H1 (cell line): ENCODE results near the gene C1orf174. TPM values are rescaled to one million over a fixed set of nuclear protein-coding genes. Genes with fewer than 3 reads are reported as not detected.

Experiments
- CTCF ChIA-PET: fragments of 300-600 bp; sonication (Branson Sonifier 250); formaldehyde crosslinking; loops from one replicate; lab custom pipeline; 2021; ENCODE audit not compliant: partially characterized antibody; lab: Charles Lee
- POLR2A ChIA-PET: fragments of 300-600 bp; sonication (Branson Sonifier 250); formaldehyde crosslinking; loops from one replicate; lab custom pipeline; 2021; ENCODE audit warnings: inconsistent platforms; ENCODE audit not compliant: partially characterized antibody; lab: Charles Lee
- DNase-seq, 2 experiments: peaks; one replicate each; pipeline versions ENCODE4 v3.0.0 to v3.0.0-alpha.2; 2010 to 2022; ENCODE audit warnings: low spot score in 2 of 2, low read depth in 1 of 2, mixed read lengths in 1 of 2
- FAIRE-seq: peaks from 2 replicates; lab custom pipeline; 2011; peaks lifted over from hg19 to GRCh38; lab: Jason Lieb, UNC
- H2AFZ ChIP-seq: 2 replicates; pipeline ENCODE4 v1.8.1; 2012; ENCODE audit warnings: low read length, inconsistent platforms
- H2AK5ac ChIP-seq: 2 replicates; pipeline ENCODE4 v1.6.1; 2013; ENCODE audit warnings: low read depth, low read length
- H2BK120ac ChIP-seq: replicated peaks from 2 replicates; pipeline ENCODE3; 2013; ENCODE audit warnings: low read depth, low read length, inconsistent platforms
- H2BK12ac ChIP-seq: 2 replicates; pipeline ENCODE4 v1.6.1; 2013; ENCODE audit warnings: low read depth, low read length
- H2BK15ac ChIP-seq: 2 replicates; pipeline ENCODE4 v1.6.1; 2013; ENCODE audit warnings: low read length
- H2BK20ac ChIP-seq: 2 replicates; pipeline ENCODE4 v1.6.1; 2013; ENCODE audit warnings: low read length
- H2BK5ac ChIP-seq: 2 replicates; pipeline ENCODE4 v1.6.1; 2013; ENCODE audit warnings: low read depth, low read length
- H3K14ac ChIP-seq: 2 replicates; pipeline ENCODE4 v1.6.1; 2013; ENCODE audit warnings: inconsistent platforms; ENCODE audit not compliant: insufficient read length
- H3K18ac ChIP-seq: 2 replicates; pipeline ENCODE4 v1.6.1; 2013; ENCODE audit warnings: low read length; ENCODE audit errors: extremely low read depth
- H3K23ac ChIP-seq: 2 replicates; pipeline ENCODE4 v1.6.1; 2013; ENCODE audit warnings: inconsistent platforms; ENCODE audit not compliant: insufficient read length
- H3K23me2 ChIP-seq: 2 replicates; pipeline ENCODE4 v1.6.1; 2013; ENCODE audit warnings: low read depth, low read length
- H3K27ac ChIP-seq: 2 replicates; pipeline ENCODE4 v1.6.1; 2011; ENCODE audit warnings: low read depth, low read length, inconsistent platforms
- H3K27me3 ChIP-seq, 4 experiments: replicated peaks in 1 of 4; 1 replicate in 1 of 4; 2 replicates in 3 of 4; pipeline versions ENCODE4 v1.6.1 to v1.8.1; 2011 to 2013; ENCODE audit warnings: low read length in 3 of 4, mild to moderate bottlenecking in 3 of 4, inconsistent platforms in 2 of 4, mixed read lengths in 2 of 4, moderate library complexity in 1 of 4; ENCODE audit not compliant: control insufficient read depth in 3 of 4, insufficient read depth in 3 of 4; ENCODE audit errors: extremely low read depth in 1 of 4
- H3K36me3 ChIP-seq, 4 experiments: 2 replicates each; pipeline versions ENCODE4 v1.6.1 to v1.8.1; 2011 to 2013; ENCODE audit warnings: mild to moderate bottlenecking in 4 of 4, low read length in 3 of 4, moderate library complexity in 2 of 4, control low read depth in 1 of 4, inconsistent platforms in 1 of 4; ENCODE audit not compliant: insufficient read depth in 4 of 4, control insufficient read depth in 2 of 4
- H3K4ac ChIP-seq: replicated peaks from 2 replicates; pipeline ENCODE3; 2013; ENCODE audit warnings: low read length, low read depth, mixed read lengths, inconsistent platforms; ENCODE audit not compliant: insufficient read length
- H3K4me1 ChIP-seq, 4 experiments: replicated peaks in 1 of 4; 1 replicate in 1 of 4; 2 replicates in 3 of 4; pipeline versions ENCODE4 v1.6.1 to v1.8.1; 2011 to 2013; ENCODE audit warnings: low read length in 3 of 4, inconsistent platforms in 2 of 4, mixed read lengths in 1 of 4; ENCODE audit not compliant: insufficient read depth in 4 of 4, control insufficient read depth in 3 of 4
- H3K4me2 ChIP-seq, 2 experiments: 2 replicates each; pipeline versions ENCODE4 v1.6.1 to v1.8.1; 2011 to 2013; ENCODE audit warnings: low read depth in 2 of 2, low read length in 2 of 2, control low read depth in 1 of 2, inconsistent platforms in 1 of 2, mild to moderate bottlenecking in 1 of 2; ENCODE audit not compliant: insufficient read depth in 1 of 2
- H3K4me3 ChIP-seq, 4 experiments: fragments of 200-600, 300-600 bp in 1 of 4; sonication (generic), shearing (Covaris generic), sonication (Bioruptor Twin) in 1 of 4; 2 replicates each; pipeline versions ENCODE4 v1.5.1 to v1.8.1; 2011 to 2016; ENCODE audit warnings: low read length in 4 of 4, low read depth in 3 of 4, control low read depth in 2 of 4, inconsistent platforms in 2 of 4, mild to moderate bottlenecking in 2 of 4, mixed read lengths in 1 of 4, moderate library complexity in 1 of 4; ENCODE audit not compliant: insufficient read depth in 2 of 4; ENCODE audit errors: extremely low read depth in 1 of 4
- H3K56ac ChIP-seq: replicated peaks from 2 replicates; pipeline ENCODE3; 2013; ENCODE audit warnings: low read depth, mild to moderate bottlenecking, mixed read lengths, low read length, inconsistent platforms; ENCODE audit not compliant: insufficient read length
- H3K79me1 ChIP-seq: 2 replicates; pipeline ENCODE4 v1.6.1; 2013; ENCODE audit warnings: low read depth, low read length, control low read depth
- H3K79me2 ChIP-seq, 2 experiments: 2 replicates each; pipeline versions ENCODE4 v1.6.1 to v1.8.1; 2012 to 2013; ENCODE audit warnings: low read length in 2 of 2, mild to moderate bottlenecking in 2 of 2, inconsistent platforms in 1 of 2; ENCODE audit not compliant: insufficient read depth in 2 of 2, control insufficient read depth in 1 of 2
- H3K9ac ChIP-seq, 4 experiments: replicated peaks in 1 of 4; 1 replicate in 1 of 4; 2 replicates in 3 of 4; pipeline versions ENCODE4 v1.6.1 to v1.8.1; 2011 to 2013; ENCODE audit warnings: low read depth in 3 of 4, low read length in 3 of 4, control low read depth in 2 of 4, mild to moderate bottlenecking in 2 of 4, moderate library complexity in 2 of 4, inconsistent platforms in 1 of 4; ENCODE audit errors: extremely low read depth in 1 of 4
- H3K9me3 ChIP-seq, 2 experiments: 2 replicates each; pipeline versions ENCODE4 v1.6.1 to v1.8.1; 2012 to 2013; ENCODE audit warnings: mild to moderate bottlenecking in 2 of 2, moderate library complexity in 2 of 2, control low read depth in 1 of 2, inconsistent platforms in 1 of 2, low read depth in 1 of 2, low read length in 1 of 2, mixed read lengths in 1 of 2; ENCODE audit not compliant: insufficient read depth in 2 of 2
- H4K20me1 ChIP-seq, 2 experiments: replicated peaks in 1 of 2; 2 replicates each; pipeline versions ENCODE3 to v1.8.1; 2011 to 2013; ENCODE audit warnings: inconsistent platforms in 2 of 2, low read length in 2 of 2, mild to moderate bottlenecking in 1 of 2; ENCODE audit not compliant: insufficient read depth in 2 of 2, control insufficient read depth in 1 of 2
- H4K5ac ChIP-seq: 2 replicates; pipeline ENCODE4 v1.6.1; 2013; ENCODE audit warnings: low read length, low read depth, mixed read lengths, inconsistent platforms; ENCODE audit not compliant: insufficient read length
- H4K8ac ChIP-seq: 2 replicates; pipeline ENCODE4 v1.8.0; 2013; ENCODE audit warnings: mild to moderate bottlenecking, moderate library complexity, low read length, inconsistent platforms; ENCODE audit not compliant: insufficient read depth; ENCODE audit errors: extremely low read depth
- H4K91ac ChIP-seq: replicated peaks from 2 replicates; pipeline ENCODE3; 2013; ENCODE audit warnings: low read length, mixed read lengths, inconsistent platforms; ENCODE audit not compliant: insufficient read length
- BACH1 ChIP-seq: IDR thresholded peaks from 2 replicates; pipeline ENCODE4 v1.6.1; 2012; ENCODE audit warnings: low read length, improper control_type of control experiment
- CBX8 ChIP-seq: fragments of 300-800, 300-1000 bp; sonication (generic); IDR thresholded peaks from 2 replicates; pipeline ENCODE4 v1.7.1; 2016; ENCODE audit warnings: low read depth, low read length, borderline replicate concordance
- CHD2 ChIP-seq: IDR thresholded peaks from 2 replicates; pipeline ENCODE4 v1.6.1; 2012; ENCODE audit warnings: low read length, improper control_type of control experiment
- CREB1 ChIP-seq: IDR thresholded peaks from 2 replicates; pipeline ENCODE4 v1.6.1; 2012; ENCODE audit warnings: inconsistent platforms
- GTF2F1 ChIP-seq: IDR thresholded peaks from 2 replicates; pipeline ENCODE4 v1.6.1; 2012; ENCODE audit warnings: low read depth, low read length, improper control_type of control experiment, borderline replicate concordance
- KDM5A ChIP-seq: fragments of 200-600 bp; IDR thresholded peaks from 2 replicates; pipeline ENCODE4 v1.7.1; 2012; ENCODE audit warnings: mild to moderate bottlenecking, low read length, inconsistent platforms, mixed read lengths
- RAD21 ChIP-seq, 2 experiments: IDR thresholded peaks in 1 of 2; conservative IDR thresholded peaks in 1 of 2; 2 replicates each; pipeline ENCODE4 v1.6.1; 2011; ENCODE audit warnings: low read depth in 2 of 2, low read length in 2 of 2, improper control_type of control experiment in 1 of 2, inconsistent platforms in 1 of 2, mild to moderate bottlenecking in 1 of 2, moderate library complexity in 1 of 2
- SP4 ChIP-seq: IDR thresholded peaks from 2 replicates; pipeline ENCODE4 v1.6.1; 2012; ENCODE audit warnings: low read length, inconsistent platforms
- SUZ12 ChIP-seq: fragments of 200-600 bp; sonication (generic); IDR thresholded peaks from 2 replicates; pipeline ENCODE4 v1.6.1; 2012; ENCODE audit warnings: mild to moderate bottlenecking, inconsistent platforms, low read length, moderate library complexity, mixed read lengths
- WGBS, 2 experiments: shearing (Covaris generic) in 1 of 2; methylation state at CpG; one replicate each; pipeline versions ENCODE4 v1.1.6 to v1.1.7; 2013 to 2015; ENCODE audit warnings: low lambda C conversion rate in 2 of 2, mixed read lengths in 2 of 2, inconsistent platforms in 1 of 2, low coverage in 1 of 2, missing lambda C conversion rate in 1 of 2; ENCODE audit not compliant: insufficient replicate concordance in 2 of 2, insufficient coverage in 1 of 2, insufficient read length in 1 of 2; ENCODE audit errors: extremely low coverage in 1 of 2, missing lambda C conversion rate in 1 of 2; 5-methylcytosine and 5-hydroxymethylcytosine counted together
- polyA plus RNA-seq, 7 experiments: library from polyadenylated mRNA; depleted of rRNA in 3 of 7; stranded (reverse) in 5 of 7; unstranded in 2 of 7; fragments of >200 nt in 5 of 7; fragments of 200-250 nt in 2 of 7; gene quantifications; 1 replicate in 5 of 7; 2 replicates in 1 of 7; 4 replicates in 1 of 7; pipeline versions ENCODE4 v1.2.1 to v1.2.3, GENCODE V29; 2011 to 2013; ENCODE audit warnings: missing spikeins in 2 of 7, mixed read lengths in 2 of 7
- total RNA-seq: library from RNA; stranded (reverse); fragmentation: NEBNext Ultra II Directional; extraction: Animal tissue kit (Norgen Biotek cat#: 25700); gene quantifications from 2 replicates; pipeline ENCODE4 v1.2.1, GENCODE V29; 2021
- TF ChIP-seq, protein P1 (sequence below): IDR thresholded peaks from 2 replicates; pipeline ENCODE4 v1.6.1; 2011; ENCODE audit warnings: low read depth, mild to moderate bottlenecking, low read length; ENCODE audit not compliant: insufficient read depth
- TF ChIP-seq, protein P2 (sequence below): IDR thresholded peaks from 2 replicates; pipeline ENCODE4 v1.6.1; 2012; ENCODE audit warnings: inconsistent platforms
- TF ChIP-seq, protein P3 (sequence below): IDR thresholded peaks from 2 replicates; pipeline ENCODE4 v1.6.1; 2011; ENCODE audit warnings: low read length, improper control_type of control experiment

C1orf174 gene
- total and polyA plus RNA-seq, 2 of the 8 experiments (the other 6 are each of a cell fraction or from before 2014, with no cell fraction given): 28.4 to 32.4 TPM

DNA sequence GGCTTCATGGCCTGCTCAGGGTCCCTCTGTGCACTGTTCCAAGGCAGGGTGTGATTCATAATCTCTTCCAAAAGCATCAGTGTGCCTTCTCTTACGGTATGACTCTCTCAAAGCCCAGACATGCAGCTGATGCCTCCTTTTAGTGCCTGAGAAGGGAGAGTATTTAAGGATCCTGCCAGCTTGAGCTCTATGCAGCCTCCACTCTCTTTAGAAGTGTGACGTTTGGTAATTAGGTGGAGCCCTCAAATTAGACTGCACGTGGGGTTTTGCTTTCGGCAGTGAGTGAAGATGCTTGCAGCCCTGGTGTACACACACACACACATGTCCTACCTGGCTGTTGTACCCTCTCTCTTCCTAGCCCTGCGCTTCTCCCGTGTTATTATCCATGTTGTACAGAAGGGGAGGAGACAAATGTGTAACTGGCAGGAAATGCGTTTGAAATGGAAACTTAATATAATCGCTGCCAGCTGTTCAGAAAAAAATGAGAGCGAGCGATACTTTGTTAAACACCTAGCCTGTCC is 2.6 kb upstream of the C1orf174 start:
- POLR2A ChIA-PET: no interaction called here
- Histone ChIP-seq H3K18ac (no peak overlapping the region), H4K5ac (no peak overlapping the region), H3K36me3 (no peaks in the 10 kb centered on the region), H3K56ac (no peak overlapping the region), H3K9ac (no peak overlapping the region), H2BK5ac (no peak overlapping the region), H3K23me2 (peaks cover 8% of the 10 kb centered on the region), H2AFZ (no peak overlapping the region), H3K14ac (no peak overlapping the region), H4K20me1 (peaks cover 0 to 3% of the 10 kb centered on the region in 2 experiments), H2AK5ac (no peak overlapping the region), H3K27me3 (no peaks in the 10 kb centered on the region), H3K4me1 (peaks cover 0 to 12% (median 3%) of the 10 kb centered on the region in 4 experiments; a peak in 1 of 7 replicates), H3K4me2 (no peak overlapping the region), H3K23ac (no peak overlapping the region), H2BK20ac (no peak overlapping the region), H3K4me3 (no peak overlapping the region), H4K91ac (no peak overlapping the region), H2BK15ac (no peak overlapping the region), H4K8ac (no peak overlapping the region), H3K79me1 (peaks cover 4% of the 10 kb centered on the region; the same call in 1 of the 2 replicates), H3K4ac (no peak overlapping the region), H3K27ac (no peak overlapping the region), H2BK12ac (no peak overlapping the region), H3K9me3 (no peaks in the 10 kb centered on the region), H2BK120ac (no peak overlapping the region), H3K79me2 (peaks cover 5 to 19% of the 10 kb centered on the region in 2 experiments; a peak in 3 of 4 replicates)
- CTCF ChIA-PET: interaction anchor here (1.1 kb wide), 2 partner anchors 18 to 77 kb away, joined by 3 read pairs; no protein-coding TSS in a partner anchor
- FAIRE-seq: no peak
- no peak for DNase-seq
- WGBS, 2 experiments: 88% methylated on average over 10 of the region's 10 CpGs; no CpG with 5 or more reads in 1 of the 2 experiments
- TF ChIP-seq SP4 (no peak), CREB1 (no peak), GTF2F1 (no peak), KDM5A (no peak), RAD21 (IDR thresholded peaks at IDR 0.05 in 1 of 2, conservative IDR thresholded peaks at IDR 0.05 in 1 of 2; ENCODE audit: low read depth in 2 of 2, low read length in 2 of 2) (no peak), BACH1 (no peak), CHD2 (no peak), SUZ12 (no peak), CBX8 (no peak)
- TF ChIP-seq, protein P1, sequence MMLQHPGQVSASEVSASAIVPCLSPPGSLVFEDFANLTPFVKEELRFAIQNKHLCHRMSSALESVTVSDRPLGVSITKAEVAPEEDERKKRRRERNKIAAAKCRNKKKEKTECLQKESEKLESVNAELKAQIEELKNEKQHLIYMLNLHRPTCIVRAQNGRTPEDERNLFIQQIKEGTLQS: no peak
- TF ChIP-seq, protein P2, sequence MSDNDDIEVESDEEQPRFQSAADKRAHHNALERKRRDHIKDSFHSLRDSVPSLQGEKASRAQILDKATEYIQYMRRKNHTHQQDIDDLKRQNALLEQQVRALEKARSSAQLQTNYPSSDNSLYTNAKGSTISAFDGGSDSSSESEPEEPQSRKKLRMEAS: no peak
- TF ChIP-seq, protein P3, sequence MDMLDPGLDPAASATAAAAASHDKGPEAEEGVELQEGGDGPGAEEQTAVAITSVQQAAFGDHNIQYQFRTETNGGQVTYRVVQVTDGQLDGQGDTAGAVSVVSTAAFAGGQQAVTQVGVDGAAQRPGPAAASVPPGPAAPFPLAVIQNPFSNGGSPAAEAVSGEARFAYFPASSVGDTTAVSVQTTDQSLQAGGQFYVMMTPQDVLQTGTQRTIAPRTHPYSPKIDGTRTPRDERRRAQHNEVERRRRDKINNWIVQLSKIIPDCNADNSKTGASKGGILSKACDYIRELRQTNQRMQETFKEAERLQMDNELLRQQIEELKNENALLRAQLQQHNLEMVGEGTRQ: no peak
